ENCODE results near the gene CERS6.

The CERS6 gene

DNA sequence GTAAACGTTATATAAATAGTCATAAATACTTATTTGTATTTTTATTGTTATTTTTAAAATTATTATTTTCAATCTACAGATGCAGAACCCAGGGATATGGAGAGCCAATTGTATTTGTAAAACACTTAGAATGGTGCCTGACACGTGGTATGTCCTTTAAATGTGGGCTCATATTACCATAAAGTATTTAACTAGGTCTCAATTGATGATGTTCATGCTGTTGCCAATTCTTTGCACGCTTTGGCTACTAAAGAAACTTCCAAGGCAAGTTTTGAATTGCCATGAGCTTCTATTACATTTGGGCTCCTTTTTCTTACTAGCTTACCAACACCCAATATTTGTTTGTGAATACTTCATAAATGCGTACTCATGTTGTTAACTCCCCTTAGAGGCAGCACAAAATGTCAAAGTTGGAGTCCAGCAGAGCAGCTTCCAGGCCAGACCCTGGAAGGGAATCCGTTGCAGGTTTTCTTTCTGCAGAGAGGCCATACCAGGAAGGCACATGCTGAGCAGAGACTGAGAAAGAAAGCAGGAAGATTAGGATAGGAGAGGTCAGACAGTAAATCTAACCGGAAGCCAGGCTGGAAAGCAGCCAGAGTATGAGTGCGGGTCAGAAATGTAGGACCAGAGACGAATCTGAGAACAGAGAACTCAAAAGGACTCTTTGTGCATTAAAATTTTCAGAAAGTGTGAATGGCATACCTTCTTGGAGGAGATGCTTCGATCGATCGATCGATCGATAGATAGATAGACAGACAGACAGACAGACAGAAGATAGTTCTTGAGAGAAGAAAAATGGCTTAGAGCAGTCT lies 342.2 kb downstream of the CERS6 start:
- H3K4me2 ChIP-seq (ENCODE audit: low read length), result no peak overlapping the region
- H3K27me3 ChIP-seq (ENCODE audit: control insufficient read depth, insufficient read depth, low read length), result no peaks in the 10 kb centered on the region
- peak overlapping the region; percentile 40 for H2AFZ ChIP-seq
- H3K9ac ChIP-seq, result no peak overlapping the region
- no peaks in the 10 kb centered on the region for H3K36me3 ChIP-seq (ENCODE audit: control insufficient read depth, insufficient read depth, low read length)
- TF ChIP-seq, protein P1, sequence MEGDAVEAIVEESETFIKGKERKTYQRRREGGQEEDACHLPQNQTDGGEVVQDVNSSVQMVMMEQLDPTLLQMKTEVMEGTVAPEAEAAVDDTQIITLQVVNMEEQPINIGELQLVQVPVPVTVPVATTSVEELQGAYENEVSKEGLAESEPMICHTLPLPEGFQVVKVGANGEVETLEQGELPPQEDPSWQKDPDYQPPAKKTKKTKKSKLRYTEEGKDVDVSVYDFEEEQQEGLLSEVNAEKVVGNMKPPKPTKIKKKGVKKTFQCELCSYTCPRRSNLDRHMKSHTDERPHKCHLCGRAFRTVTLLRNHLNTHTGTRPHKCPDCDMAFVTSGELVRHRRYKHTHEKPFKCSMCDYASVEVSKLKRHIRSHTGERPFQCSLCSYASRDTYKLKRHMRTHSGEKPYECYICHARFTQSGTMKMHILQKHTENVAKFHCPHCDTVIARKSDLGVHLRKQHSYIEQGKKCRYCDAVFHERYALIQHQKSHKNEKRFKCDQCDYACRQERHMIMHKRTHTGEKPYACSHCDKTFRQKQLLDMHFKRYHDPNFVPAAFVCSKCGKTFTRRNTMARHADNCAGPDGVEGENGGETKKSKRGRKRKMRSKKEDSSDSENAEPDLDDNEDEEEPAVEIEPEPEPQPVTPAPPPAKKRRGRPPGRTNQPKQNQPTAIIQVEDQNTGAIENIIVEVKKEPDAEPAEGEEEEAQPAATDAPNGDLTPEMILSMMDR (IDR thresholded peaks at IDR 0.05), result no peak
- no peak overlapping the region for H3K4me3 ChIP-seq (ENCODE audit: low read depth, low read length)
- peak overlapping the region; percentile 17 for H3K27ac ChIP-seq
- H3K4me1 ChIP-seq, result peaks cover 15% of the 10 kb centered on the region
- H3K9me3 ChIP-seq (ENCODE audit: control insufficient read depth, low read length), result no peaks in the 10 kb centered on the region
- no peaks in the 10 kb centered on the region for H3K79me2 ChIP-seq

DNA sequence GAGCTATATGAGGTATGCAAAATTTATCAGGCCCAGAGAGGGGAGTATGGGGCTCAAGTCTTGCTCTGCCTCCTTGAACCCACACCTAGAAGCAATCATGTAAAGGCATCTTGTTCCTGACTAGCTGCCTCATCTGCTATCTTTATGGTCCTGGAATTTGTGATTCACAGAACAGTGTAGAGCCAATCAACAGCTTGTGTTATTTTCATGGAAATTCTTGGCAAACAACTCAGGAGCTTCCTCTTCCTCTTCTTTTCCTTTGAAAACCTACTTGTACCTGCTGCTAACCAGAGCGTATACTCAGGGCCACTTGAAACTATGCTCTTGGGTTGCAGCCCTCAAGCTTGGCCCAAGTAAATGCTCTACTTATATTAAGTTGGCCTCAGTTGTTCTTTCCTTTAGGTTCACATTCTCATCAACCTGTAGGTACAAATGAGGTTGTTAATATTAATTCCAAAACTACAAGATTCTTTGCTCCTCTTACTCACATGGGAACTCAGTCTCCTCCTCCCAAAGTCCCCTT lies 342.9 kb downstream of the CERS6 start:
- Histone ChIP-seq H3K4me3 (ENCODE audit: low read depth, low read length) (no peak overlapping the region), H3K4me1 (peaks cover 17% of the 10 kb centered on the region), H3K9me3 (ENCODE audit: control insufficient read depth, low read length) (no peaks in the 10 kb centered on the region), H3K79me2 (no peaks in the 10 kb centered on the region), H3K27ac (peak overlapping the region; percentile 17), H3K36me3 (ENCODE audit: control insufficient read depth, insufficient read depth, low read length) (no peaks in the 10 kb centered on the region), H2AFZ (no peak overlapping the region), H3K4me2 (ENCODE audit: low read length) (no peak overlapping the region), H3K9ac (no peak overlapping the region), H3K27me3 (ENCODE audit: control insufficient read depth, insufficient read depth, low read length) (no peaks in the 10 kb centered on the region)
- TF ChIP-seq, protein P1 (IDR thresholded peaks at IDR 0.05), result no peak

DNA sequence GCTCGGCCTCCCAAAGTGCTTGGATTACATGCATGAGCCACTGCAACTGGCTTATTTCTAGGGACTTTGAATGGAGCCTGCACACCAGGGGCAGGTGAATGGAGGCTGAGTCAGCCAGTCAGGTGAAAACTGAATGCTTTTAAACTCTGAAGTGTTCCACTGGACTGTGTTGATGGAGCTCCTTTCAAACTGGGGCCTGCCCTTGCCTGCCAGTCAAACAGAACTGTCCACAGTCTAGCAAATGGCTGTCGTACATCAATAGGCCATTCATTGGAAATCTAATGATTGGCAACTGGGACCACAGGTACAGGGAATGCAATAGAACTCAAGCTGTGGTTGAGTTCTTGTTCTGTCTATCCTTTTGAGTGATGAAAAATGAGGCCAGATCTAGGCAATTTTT lies 345.4 kb downstream of the CERS6 start:
- H3K4me1 ChIP-seq, result peaks cover 23% of the 10 kb centered on the region
- TF ChIP-seq, protein P1 (IDR thresholded peaks at IDR 0.05), result no peak
- H3K9ac ChIP-seq, result no peak overlapping the region
- peak overlapping the region; percentile 72 for H2AFZ ChIP-seq
- peak overlapping the region; percentile 70 for H3K27ac ChIP-seq
- no peaks in the 10 kb centered on the region for H3K36me3 ChIP-seq (ENCODE audit: control insufficient read depth, insufficient read depth, low read length)
- H3K9me3 ChIP-seq (ENCODE audit: control insufficient read depth, low read length), result no peaks in the 10 kb centered on the region
- no peaks in the 10 kb centered on the region for H3K27me3 ChIP-seq (ENCODE audit: control insufficient read depth, insufficient read depth, low read length)
- H3K79me2 ChIP-seq, result no peaks in the 10 kb centered on the region
- H3K4me3 ChIP-seq (ENCODE audit: low read depth, low read length), result no peak overlapping the region
- no peak overlapping the region for H3K4me2 ChIP-seq (ENCODE audit: low read length)

DNA sequence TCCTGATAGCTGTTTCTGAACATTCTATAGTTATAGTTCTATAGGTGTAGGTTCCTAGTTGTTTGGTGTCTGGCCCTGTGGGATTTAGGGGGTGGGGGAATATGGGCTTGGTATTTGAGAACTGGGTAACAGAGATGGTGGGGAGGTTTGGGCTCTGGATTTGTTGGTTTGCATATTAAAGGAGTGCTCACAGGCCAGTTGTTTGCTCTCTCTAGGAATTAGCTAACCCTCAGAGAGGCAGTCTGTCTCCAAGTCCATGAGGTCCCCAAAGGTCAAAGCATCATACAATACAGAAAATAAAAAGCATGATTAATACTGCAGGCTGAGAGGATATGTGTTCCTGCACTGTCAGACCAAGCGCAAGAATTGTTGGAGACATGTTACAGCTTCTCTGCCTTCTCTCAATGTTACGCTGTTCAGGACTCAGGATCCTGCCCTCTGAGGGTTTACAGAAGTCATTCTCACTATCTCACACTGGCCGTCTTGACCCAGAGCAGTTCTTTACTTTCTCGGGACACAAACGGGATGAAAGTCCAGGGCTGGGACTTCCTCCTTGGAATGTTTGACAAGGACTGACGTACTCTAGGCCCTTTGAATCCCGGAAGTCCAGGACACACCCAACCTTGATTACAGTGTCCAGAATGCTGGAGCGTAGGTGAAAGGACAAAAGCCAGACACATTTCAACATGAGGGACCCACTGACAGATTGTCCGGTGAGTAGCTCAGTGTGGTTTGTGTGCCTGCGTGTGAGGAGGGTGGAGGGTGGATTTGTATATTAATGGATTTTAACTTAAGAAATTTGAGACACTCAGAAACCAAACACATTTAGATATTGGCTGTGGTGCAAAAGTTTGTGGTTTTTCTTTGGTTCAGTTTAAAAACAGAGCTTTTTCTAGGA lies 346.1 kb downstream of the CERS6 start, which contains the start of gene NOSTRIN:
Gene NOSTRIN (plus strand): TSS at position 677 of the 898 bp plus-strand sequence. CDS start 10 bp downstream, at position 687.
- H3K9ac ChIP-seq, result no peak within 1 kb of the TSS

More for the DNA sequence above, 346.1 kb downstream of the CERS6 start, which contains the start of gene NOSTRIN:
- Histone ChIP-seq H3K9me3 (ENCODE audit: control insufficient read depth, low read length) (no peaks in the 10 kb centered on the region), H3K4me3 (ENCODE audit: low read depth, low read length) (peak within 1 kb of the TSS; percentile 38), H3K79me2 (no peaks in the 10 kb centered on the region), H3K4me2 (ENCODE audit: low read length) (peak within 1 kb of the TSS; percentile 13), H3K27ac (peak within 1 kb of the TSS; percentile 70), H3K36me3 (ENCODE audit: control insufficient read depth, insufficient read depth, low read length) (no peaks in the 10 kb centered on the region), H2AFZ (peak within 1 kb of the TSS; percentile 72), H3K27me3 (ENCODE audit: control insufficient read depth, insufficient read depth, low read length) (no peaks in the 10 kb centered on the region), H3K4me1 (peaks cover 26% of the 10 kb centered on the region)
- TF ChIP-seq, protein P1 (IDR thresholded peaks at IDR 0.05), result no peak

All from parathyroid adenoma (tissue), 2 donors.